Karpas-422 (cell line): Measurements from ENCODE around the gene SEC24D. TPM values are rescaled to one million over a fixed set of nuclear protein-coding genes. Genes with fewer than 3 reads are reported as not detected.
A peak's percentile ranks its signal among the peaks of the same experiment; 100 is the strongest.

Experiments
- DNase-seq: peaks from one replicate; pipeline ENCODE4 v3.0.0-alpha.2; 2015
- H2AFZ ChIP-seq: fragments of 200-600 bp; sonication (generic); 2 replicates; pipeline ENCODE4 v1.6.1; 2014; ENCODE audit warnings: antibody characterized with exemption, low read length, mixed read lengths
- H3K27ac ChIP-seq: fragments of 200-600 bp; sonication (generic); 2 replicates; pipeline ENCODE4 v1.5.1; 2014; ENCODE audit warnings: mild to moderate bottlenecking, low read length, moderate library complexity
- H3K27me3 ChIP-seq: fragments of 200-600 bp; sonication (generic); 2 replicates; pipeline ENCODE4 v1.6.1; 2014; ENCODE audit warnings: low read length, mixed read lengths
- H3K36me3 ChIP-seq: fragments of 200-600 bp; sonication (generic); 2 replicates; pipeline ENCODE4 v1.6.1; 2014; ENCODE audit warnings: low read length, mixed read lengths; ENCODE audit not compliant: insufficient read depth
- H3K4me1 ChIP-seq: fragments of 200-600 bp; sonication (generic); 2 replicates; pipeline ENCODE4 v1.6.1; 2014; ENCODE audit warnings: mild to moderate bottlenecking, low read length, mixed read lengths
- H3K4me2 ChIP-seq: fragments of 200-600 bp; sonication (generic); 2 replicates; pipeline ENCODE4 v1.6.1; 2014; ENCODE audit warnings: low read length, low read depth, mild to moderate bottlenecking; ENCODE audit not compliant: poor library complexity, severe bottlenecking
- H3K4me3 ChIP-seq: fragments of 200-600 bp; sonication (generic); 2 replicates; pipeline ENCODE4 v1.5.1; 2014; ENCODE audit warnings: mild to moderate bottlenecking, antibody characterized with exemption, low read length, mixed read lengths
- H3K79me2 ChIP-seq: fragments of 200-600 bp; sonication (generic); 2 replicates; pipeline ENCODE4 v1.6.1; 2014; ENCODE audit warnings: mild to moderate bottlenecking, low read length, mixed read lengths
- H3K9ac ChIP-seq: fragments of 200-600 bp; sonication (generic); 2 replicates; pipeline ENCODE4 v1.6.0; 2014; ENCODE audit warnings: low read length
- H3K9me2 ChIP-seq: fragments of 200-600 bp; sonication (generic), shearing (Covaris generic); replicated peaks from 2 replicates; pipeline ENCODE4 v1.6.0; 2014; ENCODE audit warnings: mild to moderate bottlenecking, low read length, moderate library complexity; ENCODE audit not compliant: insufficient read depth
- H3K9me3 ChIP-seq: fragments of 300-700, 200-600 bp; sonication (generic); 2 replicates; pipeline ENCODE4 v1.6.1; 2014; ENCODE audit warnings: low read length, mixed read lengths
- H4K20me1 ChIP-seq: fragments of 200-600 bp; sonication (generic); 2 replicates; pipeline ENCODE4 v1.6.1; 2014; ENCODE audit warnings: mild to moderate bottlenecking, antibody characterized with exemption, low read length, low read depth; ENCODE audit not compliant: insufficient read depth
- total RNA-seq: library from RNA; depleted of rRNA; stranded (reverse); fragments of >200 nt; shearing (Covaris generic); gene quantifications from 2 replicates; pipeline ENCODE4 v1.2.3, GENCODE V29; 2014; ENCODE audit warnings: low replicate concordance; rRNA removed

SEC24D gene
- total RNA-seq, 1 experiment from 2014 or later: 65.0 TPM

- peaks cover 6% of the 10 kb centered on the region for H3K79me2 ChIP-seq
- H3K4me2 ChIP-seq: no peak overlapping the region
- H2AFZ ChIP-seq: no peak overlapping the region
- H3K9me3 ChIP-seq: no peaks in the 10 kb centered on the region
- no peaks in the 10 kb centered on the region for H3K27me3 ChIP-seq
- H4K20me1 ChIP-seq: peaks cover 4% of the 10 kb centered on the region; the same call in 1 of the 2 replicates
- H3K36me3 ChIP-seq: no peaks in the 10 kb centered on the region
- no peak overlapping the region for H3K27ac ChIP-seq
- H3K4me3 ChIP-seq: no peak overlapping the region
- peak; percentile 51 for DNase-seq
- peaks cover 4% of the 10 kb centered on the region for H3K9me2 ChIP-seq
- no peak overlapping the region for H3K9ac ChIP-seq
- H3K4me1 ChIP-seq: peaks cover 19% of the 10 kb centered on the region
Measured at GRCh38 chr4:118680808-118681207, 155.1 kb downstream of the SEC24D start.

GRCh38 chr4:118676128-118676527, 159.8 kb downstream of the SEC24D start:
- H3K36me3 ChIP-seq: no peaks in the 10 kb centered on the region
- no peak for DNase-seq
- no peak overlapping the region for H2AFZ ChIP-seq
- H3K9me2 ChIP-seq: no peaks in the 10 kb centered on the region
- no peak overlapping the region for H3K4me2 ChIP-seq
- H3K4me1 ChIP-seq: no peaks in the 10 kb centered on the region
- H3K9ac ChIP-seq: no peak overlapping the region
- no peaks in the 10 kb centered on the region for H3K79me2 ChIP-seq
- no peaks in the 10 kb centered on the region for H3K9me3 ChIP-seq
- H3K4me3 ChIP-seq: no peak overlapping the region
- H3K27me3 ChIP-seq: no peaks in the 10 kb centered on the region
- H3K27ac ChIP-seq: no peak overlapping the region
- no peaks in the 10 kb centered on the region for H4K20me1 ChIP-seq

Other genes with a start within 250 kb of the SEC24D start
- 11.6 and 33.4 TPM in 2 replicates for gene METTL14, start 150.7 kb downstream of the SEC24D start, total RNA-seq
- gene SYNPO2, start 52.7 kb upstream of the SEC24D start, total RNA-seq: 0.94 and 1.2 TPM in 2 replicates